Measurements from ENCODE around the gene MYO7A. TPM values are rescaled to one million over a fixed set of nuclear protein-coding genes. Genes with fewer than 3 reads are reported as not detected.

MYO7A gene
- polyA plus RNA-seq, 1 donor (not counting 4 experiments of a cell fraction or from before 2014, with no cell fraction given), result 0.75 TPM

DNA sequence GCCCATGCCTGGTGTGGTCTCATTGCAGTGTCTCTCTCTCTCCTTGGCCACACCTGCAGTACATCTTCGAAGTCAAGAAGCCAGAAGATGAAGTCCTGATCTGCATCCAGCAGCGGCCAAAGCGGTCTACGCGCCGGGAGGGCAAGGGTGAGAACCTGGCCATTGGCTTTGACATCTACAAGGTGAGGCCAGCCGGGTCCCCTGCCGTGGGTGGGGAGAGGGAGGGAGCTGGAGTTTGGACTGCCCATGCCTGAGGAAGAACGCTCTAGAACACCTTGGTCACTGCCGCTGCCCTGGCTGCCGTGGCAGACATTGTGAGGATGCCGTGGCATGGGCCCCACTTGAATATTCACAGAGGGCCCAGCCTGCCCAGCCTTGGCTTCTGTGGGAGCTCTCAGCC is 9.1 kb upstream of the MYO7A start:
- H3K9me3 ChIP-seq (ENCODE audit: control insufficient read depth, low read depth, low read length), result no peaks in the 10 kb centered on the region
- dilution Hi-C loops (cut with MboI; ENCODE audit: extremely low pct_ligation_motif_present, low sequenced_read_pairs), result no loop called here
- H3K9ac ChIP-seq (ENCODE audit: control insufficient read depth, extremely low read depth, insufficient read depth, low read length), result no peak overlapping the region
- no peak overlapping the region for H3K27ac ChIP-seq (ENCODE audit: control insufficient read depth, insufficient read depth, low read length)
- H3K4me3 ChIP-seq (ENCODE audit: control insufficient read depth in 2 of 3, extremely low read depth in 1 of 3, insufficient read depth in 2 of 3, low read depth in 1 of 3, low read length in 3 of 3), result no peak overlapping the region
- no peaks in the 10 kb centered on the region for H3K79me2 ChIP-seq (ENCODE audit: control insufficient read depth, insufficient read depth, low read length)
- DNase-seq (ENCODE audit: low read depth, low spot score) (no peak), FAIRE-seq (no peak)
- no peaks in the 10 kb centered on the region for H3K9me1 ChIP-seq (ENCODE audit: control insufficient read depth, extremely low read depth, insufficient read depth, low read length)
- no peaks in the 10 kb centered on the region for H3K4me1 ChIP-seq (ENCODE audit: control insufficient read depth, extremely low read depth, insufficient read depth, low read length)
- H3K4me2 ChIP-seq (ENCODE audit: control insufficient read depth, extremely low read depth, insufficient read depth, low read depth, low read length), result no peak overlapping the region
- H3K27me3 ChIP-seq (ENCODE audit: control insufficient read depth, extremely low read depth, insufficient read depth, low read length), result no peaks in the 10 kb centered on the region
- H3K36me3 ChIP-seq (ENCODE audit: control insufficient read depth in 2 of 2, extremely low read depth in 1 of 2, insufficient read depth in 2 of 2, low read length in 2 of 2), result no peaks in the 10 kb centered on the region
- H4K20me1 ChIP-seq (ENCODE audit: control insufficient read depth, extremely low read depth, insufficient read depth, low read length), result no peaks in the 10 kb centered on the region
- H2AFZ ChIP-seq (ENCODE audit: control insufficient read depth, low read length), result no peak overlapping the region
- TF ChIP-seq, protein P1, sequence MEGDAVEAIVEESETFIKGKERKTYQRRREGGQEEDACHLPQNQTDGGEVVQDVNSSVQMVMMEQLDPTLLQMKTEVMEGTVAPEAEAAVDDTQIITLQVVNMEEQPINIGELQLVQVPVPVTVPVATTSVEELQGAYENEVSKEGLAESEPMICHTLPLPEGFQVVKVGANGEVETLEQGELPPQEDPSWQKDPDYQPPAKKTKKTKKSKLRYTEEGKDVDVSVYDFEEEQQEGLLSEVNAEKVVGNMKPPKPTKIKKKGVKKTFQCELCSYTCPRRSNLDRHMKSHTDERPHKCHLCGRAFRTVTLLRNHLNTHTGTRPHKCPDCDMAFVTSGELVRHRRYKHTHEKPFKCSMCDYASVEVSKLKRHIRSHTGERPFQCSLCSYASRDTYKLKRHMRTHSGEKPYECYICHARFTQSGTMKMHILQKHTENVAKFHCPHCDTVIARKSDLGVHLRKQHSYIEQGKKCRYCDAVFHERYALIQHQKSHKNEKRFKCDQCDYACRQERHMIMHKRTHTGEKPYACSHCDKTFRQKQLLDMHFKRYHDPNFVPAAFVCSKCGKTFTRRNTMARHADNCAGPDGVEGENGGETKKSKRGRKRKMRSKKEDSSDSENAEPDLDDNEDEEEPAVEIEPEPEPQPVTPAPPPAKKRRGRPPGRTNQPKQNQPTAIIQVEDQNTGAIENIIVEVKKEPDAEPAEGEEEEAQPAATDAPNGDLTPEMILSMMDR (optimal IDR thresholded peaks at IDR 0.05 in 1 of 3, IDR thresholded peaks at IDR 0.05 in 1 of 3, conservative IDR thresholded peaks at IDR 0.05 in 1 of 3; ENCODE audit: extremely low read depth in 1 of 3, insufficient read depth in 2 of 3, low read length in 3 of 3), result no peak
- TF ChIP-seq EZH2 (IDR thresholded peaks at IDR 0.05; ENCODE audit: low read length), result no peak

DNA sequence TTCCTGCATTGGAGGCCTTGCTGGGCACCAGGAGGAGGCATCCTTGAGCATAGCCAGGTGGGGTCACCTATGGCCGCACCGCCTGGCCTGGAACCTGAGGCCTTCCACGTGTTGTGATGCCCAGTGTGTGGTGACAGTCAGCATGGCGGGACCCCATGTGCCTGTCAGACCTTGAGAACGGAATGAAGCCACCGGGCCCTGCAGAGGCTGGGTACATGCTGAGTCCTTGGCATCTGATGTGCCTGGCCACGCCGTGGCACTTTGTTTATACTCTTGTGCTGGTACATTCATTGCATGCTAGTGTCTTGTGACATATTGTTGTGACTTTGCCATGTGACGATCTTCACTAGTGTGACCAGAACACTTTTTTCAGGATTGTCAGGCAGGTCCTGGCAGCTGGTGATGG is 8.5 kb upstream of the MYO7A start:
- no peak overlapping the region for H3K4me2 ChIP-seq (ENCODE audit: control insufficient read depth, extremely low read depth, insufficient read depth, low read depth, low read length)
- no peaks in the 10 kb centered on the region for H3K36me3 ChIP-seq (ENCODE audit: control insufficient read depth in 2 of 2, extremely low read depth in 1 of 2, insufficient read depth in 2 of 2, low read length in 2 of 2)
- FAIRE-seq (no peak), DNase-seq (ENCODE audit: low read depth, low spot score) (no peak)
- H3K9ac ChIP-seq (ENCODE audit: control insufficient read depth, extremely low read depth, insufficient read depth, low read length), result no peak overlapping the region
- no peaks in the 10 kb centered on the region for H3K4me1 ChIP-seq (ENCODE audit: control insufficient read depth, extremely low read depth, insufficient read depth, low read length)
- no peak overlapping the region for H3K27ac ChIP-seq (ENCODE audit: control insufficient read depth, insufficient read depth, low read length)
- H3K9me1 ChIP-seq (ENCODE audit: control insufficient read depth, extremely low read depth, insufficient read depth, low read length), result no peaks in the 10 kb centered on the region
- H3K9me3 ChIP-seq (ENCODE audit: control insufficient read depth, low read depth, low read length), result no peaks in the 10 kb centered on the region
- no peaks in the 10 kb centered on the region for H3K79me2 ChIP-seq (ENCODE audit: control insufficient read depth, insufficient read depth, low read length)
- H4K20me1 ChIP-seq (ENCODE audit: control insufficient read depth, extremely low read depth, insufficient read depth, low read length), result no peaks in the 10 kb centered on the region
- TF ChIP-seq, protein P1 (optimal IDR thresholded peaks at IDR 0.05 in 1 of 3, IDR thresholded peaks at IDR 0.05 in 1 of 3, conservative IDR thresholded peaks at IDR 0.05 in 1 of 3; ENCODE audit: extremely low read depth in 1 of 3, insufficient read depth in 2 of 3, low read length in 3 of 3), result no peak
- TF ChIP-seq EZH2 (IDR thresholded peaks at IDR 0.05; ENCODE audit: low read length), result no peak
- dilution Hi-C loops (cut with MboI; ENCODE audit: extremely low pct_ligation_motif_present, low sequenced_read_pairs), result no loop called here
- no peak overlapping the region for H3K4me3 ChIP-seq (ENCODE audit: control insufficient read depth in 2 of 3, extremely low read depth in 1 of 3, insufficient read depth in 2 of 3, low read depth in 1 of 3, low read length in 3 of 3)
- H3K27me3 ChIP-seq (ENCODE audit: control insufficient read depth, extremely low read depth, insufficient read depth, low read length), result no peaks in the 10 kb centered on the region
- H2AFZ ChIP-seq (ENCODE audit: control insufficient read depth, low read length), result no peak overlapping the region

Data from keratinocyte (primary cell).